Spleen (tissue), 7 donors: Measurements from ENCODE around the gene AKNA.

Experiments
- CTCF ChIP-seq, 11 experiments: fragments of 200-600 bp in 7 of 11; fragments of 450-650 bp in 4 of 11; sonication (generic) in 4 of 11; IDR thresholded peaks in 8 of 11; conservative IDR thresholded peaks in 3 of 11; 1 replicate in 7 of 11; 2 replicates in 4 of 11; pipeline versions ENCODE4 v1.4.0 to v1.8.0; 2016 to 2021; ENCODE audit warnings: antibody characterized with exemption in 11 of 11, inconsistent platforms in 4 of 11, mild to moderate bottlenecking in 1 of 11
- POLR2A ChIP-seq, 3 donors: fragments of 450-650 bp; IDR thresholded peaks; one replicate each; pipeline ENCODE4 v1.5.1; 2017; ENCODE audit warnings: antibody characterized with exemption in 3 of 3, mild to moderate bottlenecking in 1 of 3
- donor health status: DM: no; HTN: no; CAD: no; lungs with moderate emphysema.
- donor health status: DM: no; HTN: no; CAD: no.
- donor health status: DM: no; HTN: no; CAD: no.

- TF ChIP-seq CTCF (IDR thresholded peaks at IDR 0.05 in 8 of 11, conservative IDR thresholded peaks at IDR 0.05 in 3 of 11) (no peak), POLR2A (IDR thresholded peaks at IDR 0.05) (no peak)
Observed at GRCh38 chr9:114395334-114395617, 7.5 kb upstream of the AKNA start.
